Stimulated activated CD8-positive, alpha-beta memory T cell treated with anti-CD3 and anti-CD28 coated beads, Interleukin-4, amount 100 ng/mL, for 1 hour (primary cell): Measurements from ENCODE around the gene SLC15A1.
"Not testable (repeated sequence)": the region's sequence is repeated elsewhere in the genome, so short reads cannot be mapped to it uniquely, and the experiment has no call there.

ENCODE experiments used
- DNase-seq, 2 donors: peaks; one replicate each; pipeline ENCODE4 v3.0.0-alpha.2; 2020; ENCODE audit warnings: low read depth in 2 of 2, low spot score in 1 of 2

The SLC15A1 gene

GRCh38 chr13:98664510-98664909 lies 88.0 kb downstream of the SLC15A1 start:
- no peak for DNase-seq

- DNase-seq = no peak
Measured at GRCh38 chr13:98664047-98664446, 88.4 kb downstream of the SLC15A1 start.

- DNase-seq = no peak
Measured at GRCh38 chr13:98658131-98658530, 94.3 kb downstream of the SLC15A1 start.

GRCh38 chr13:98657506-98658085 lies 94.9 kb downstream of the SLC15A1 start:
- DNase-seq = no peak

GRCh38 chr13:98656223-98656622 lies 96.2 kb downstream of the SLC15A1 start:
- no peak for DNase-seq

GRCh38 chr13:98653463-98653985 lies 98.9 kb downstream of the SLC15A1 start:
- peak; percentile 33 to 48 for DNase-seq

GRCh38 chr13:98652721-98653462 lies 99.6 kb downstream of the SLC15A1 start:
- no peak for DNase-seq

- no peak for DNase-seq
Measured at GRCh38 chr13:98652276-98652675, 100.2 kb downstream of the SLC15A1 start.

GRCh38 chr13:98651744-98652143 lies 100.7 kb downstream of the SLC15A1 start:
- DNase-seq = no peak

- DNase-seq = no peak
Measured at GRCh38 chr13:98650396-98651107, 101.9 kb downstream of the SLC15A1 start.

GRCh38 chr13:98649861-98650260 lies 102.6 kb downstream of the SLC15A1 start:
- no peak for DNase-seq

GRCh38 chr13:98648686-98649085 lies 103.8 kb downstream of the SLC15A1 start:
- no peak for DNase-seq

GRCh38 chr13:98648141-98648540 lies 104.3 kb downstream of the SLC15A1 start:
- DNase-seq = no peak

- no peak for DNase-seq
Measured at GRCh38 chr13:98647121-98647520, 105.4 kb downstream of the SLC15A1 start.

GRCh38 chr13:98643479-98643878 lies 109.0 kb downstream of the SLC15A1 start:
- DNase-seq = no peak

- DNase-seq = no peak
Measured at GRCh38 chr13:98641075-98641474, 111.4 kb downstream of the SLC15A1 start.

GRCh38 chr13:98639785-98640184 lies 112.7 kb downstream of the SLC15A1 start:
- DNase-seq = not testable (repeated sequence)

GRCh38 chr13:98638352-98638751 lies 114.1 kb downstream of the SLC15A1 start:
- not testable (repeated sequence) for DNase-seq
